KOPT-K1 (cell line): Measurements from ENCODE around the gene SMC5.

Source experiments
- H3K27ac ChIP-seq: fragments of 200-600 bp; sonication (generic); 2 replicates; pipeline ENCODE4 v1.5.1; 2016; ENCODE audit warnings: antibody characterized with exemption, mild to moderate bottlenecking, low read depth, low read length; ENCODE audit not compliant: poor library complexity, severe bottlenecking
- H3K36me3 ChIP-seq: fragments of 200-600 bp; sonication (generic); 2 replicates; pipeline ENCODE4 v1.5.1; 2017; ENCODE audit warnings: antibody characterized with exemption, mild to moderate bottlenecking, low read length, moderate library complexity; ENCODE audit not compliant: insufficient read depth
- H3K9me3 ChIP-seq: fragments of 200-600 bp; sonication (generic); 2 replicates; pipeline ENCODE4 v1.5.1; 2017; ENCODE audit warnings: antibody characterized with exemption, low read length, mild to moderate bottlenecking; ENCODE audit not compliant: insufficient read depth, poor library complexity, severe bottlenecking

The SMC5 gene

DNA sequence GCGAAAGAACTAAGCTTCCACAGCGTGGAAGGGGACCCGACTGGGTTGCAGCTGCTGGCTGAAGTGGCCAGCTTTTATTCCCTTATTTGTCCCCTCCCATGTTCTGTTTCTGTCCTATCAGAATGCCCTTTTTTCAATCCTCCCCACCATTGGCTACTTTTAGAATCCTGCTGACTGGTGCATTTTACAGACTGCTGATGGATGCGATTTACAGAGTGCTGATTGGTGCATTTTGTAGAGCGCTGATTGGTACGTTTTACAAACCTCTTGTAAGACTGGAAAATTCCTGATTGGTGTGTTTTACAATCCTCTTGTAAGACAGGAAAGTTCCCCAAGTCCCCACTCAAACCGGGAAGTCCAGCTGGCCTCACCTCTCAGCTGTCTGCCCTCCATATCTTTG, 105.0 kb downstream of the SMC5 start:
- H3K36me3 ChIP-seq, result peaks cover 6% of the 10 kb centered on the region; the same call in 1 of the 2 replicates
- H3K27ac ChIP-seq, result no peak overlapping the region
- no peaks in the 10 kb centered on the region for H3K9me3 ChIP-seq

DNA sequence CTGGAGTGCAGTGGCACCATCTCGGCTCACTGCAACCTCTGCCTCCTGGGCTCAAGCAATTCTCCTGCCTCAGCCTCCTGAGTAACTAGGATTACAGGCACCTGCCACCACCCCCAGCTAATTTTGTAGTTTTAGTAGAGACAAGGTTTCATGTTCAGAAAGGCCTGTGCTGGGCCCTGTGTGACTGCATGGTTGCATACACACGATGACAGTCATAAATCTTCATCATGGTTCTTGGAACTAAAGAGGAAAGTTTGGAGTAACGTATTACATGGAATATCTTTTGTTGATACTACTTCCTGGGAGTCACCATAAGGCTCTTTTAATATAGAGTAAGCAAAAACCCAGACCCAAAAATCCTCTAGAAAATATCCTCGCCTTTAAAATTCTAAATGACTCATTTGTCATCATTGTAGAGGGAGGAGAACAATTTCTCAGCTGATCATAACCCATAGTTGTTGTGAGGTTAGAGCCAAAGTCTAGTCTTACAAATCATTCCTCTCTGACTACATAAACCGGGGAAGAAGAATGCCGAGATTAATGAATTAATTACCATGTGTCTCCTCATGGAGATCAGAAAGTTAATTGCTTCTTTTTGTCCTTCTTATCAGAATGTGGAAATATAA, 108.6 kb downstream of the SMC5 start:
- H3K27ac ChIP-seq, result no peak overlapping the region
- H3K9me3 ChIP-seq, result no peaks in the 10 kb centered on the region
- H3K36me3 ChIP-seq, result peaks cover 6% of the 10 kb centered on the region; the same call in 1 of the 2 replicates

- H3K9me3 ChIP-seq, result no peaks in the 10 kb centered on the region
- H3K27ac ChIP-seq, result no peak overlapping the region
- no peaks in the 10 kb centered on the region for H3K36me3 ChIP-seq
Observed at GRCh38 chr9:70374962-70375618, 116.3 kb downstream of the SMC5 start.

- Histone ChIP-seq H3K27ac (no peak overlapping the region), H3K9me3 (no peaks in the 10 kb centered on the region), H3K36me3 (no peaks in the 10 kb centered on the region)
Observed at GRCh38 chr9:70382046-70382708, 123.4 kb downstream of the SMC5 start.

GRCh38 chr9:70382709-70383605, 124.2 kb downstream of the SMC5 start:
- Histone ChIP-seq H3K27ac (no peak overlapping the region), H3K9me3 (no peaks in the 10 kb centered on the region), H3K36me3 (no peaks in the 10 kb centered on the region)

- H3K27ac ChIP-seq, result no peak overlapping the region
Observed at GRCh38 chr9:70385426-70385825, 126.6 kb downstream of the SMC5 start.

DNA sequence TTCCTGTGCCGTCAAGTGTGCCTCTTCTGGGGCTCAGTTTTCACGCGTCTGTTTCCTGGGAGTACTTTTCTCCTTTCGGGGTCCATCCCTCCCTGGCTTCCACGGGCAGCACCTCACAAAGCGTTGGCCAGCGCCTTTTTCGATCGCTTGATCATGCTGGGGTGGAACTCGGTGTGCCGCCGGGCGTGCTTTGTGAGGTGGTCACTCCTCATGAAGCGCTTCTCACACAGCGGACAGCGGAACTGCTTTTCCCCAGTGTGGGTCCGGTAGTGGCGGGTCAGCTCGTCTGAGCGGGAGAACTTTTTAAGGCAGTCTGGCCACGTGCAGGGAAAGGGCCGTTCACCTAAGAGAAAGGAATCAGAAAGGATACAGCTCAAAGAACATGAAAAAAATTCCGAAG, 128.9 kb downstream of the SMC5 start:
- Histone ChIP-seq H3K36me3 (no peaks in the 10 kb centered on the region), H3K27ac (no peak overlapping the region), H3K9me3 (no peaks in the 10 kb centered on the region)

More at GRCh38 chr9:70385426-70385825, 126.6 kb downstream of the SMC5 start:
- H3K9me3 ChIP-seq, result no peaks in the 10 kb centered on the region
- no peaks in the 10 kb centered on the region for H3K36me3 ChIP-seq

DNA sequence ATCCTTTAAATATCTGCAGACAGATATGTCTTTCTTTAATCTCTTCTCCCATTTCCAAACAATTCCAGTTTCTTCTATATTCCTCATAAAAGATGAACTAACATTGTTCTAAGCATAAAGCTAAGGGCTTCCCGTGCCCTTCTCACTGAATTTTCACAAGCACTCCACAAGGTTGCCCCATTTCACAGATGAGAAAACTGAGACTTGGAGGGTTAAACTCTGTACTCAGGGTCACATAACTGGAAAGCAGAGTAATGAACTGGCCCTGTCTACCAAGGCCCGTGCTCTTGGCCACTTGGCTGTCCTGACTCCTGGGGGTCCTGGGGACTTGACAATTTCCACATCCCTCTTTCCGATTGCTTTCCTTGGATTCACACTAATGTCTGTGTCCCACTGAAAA, 130.4 kb downstream of the SMC5 start:
- Histone ChIP-seq H3K36me3 (no peaks in the 10 kb centered on the region), H3K9me3 (no peaks in the 10 kb centered on the region), H3K27ac (no peak overlapping the region)

- no peaks in the 10 kb centered on the region for H3K36me3 ChIP-seq
- H3K9me3 ChIP-seq, result no peaks in the 10 kb centered on the region
- H3K27ac ChIP-seq, result no peak overlapping the region
Observed at GRCh38 chr9:70389621-70390266, 131.0 kb downstream of the SMC5 start.

DNA sequence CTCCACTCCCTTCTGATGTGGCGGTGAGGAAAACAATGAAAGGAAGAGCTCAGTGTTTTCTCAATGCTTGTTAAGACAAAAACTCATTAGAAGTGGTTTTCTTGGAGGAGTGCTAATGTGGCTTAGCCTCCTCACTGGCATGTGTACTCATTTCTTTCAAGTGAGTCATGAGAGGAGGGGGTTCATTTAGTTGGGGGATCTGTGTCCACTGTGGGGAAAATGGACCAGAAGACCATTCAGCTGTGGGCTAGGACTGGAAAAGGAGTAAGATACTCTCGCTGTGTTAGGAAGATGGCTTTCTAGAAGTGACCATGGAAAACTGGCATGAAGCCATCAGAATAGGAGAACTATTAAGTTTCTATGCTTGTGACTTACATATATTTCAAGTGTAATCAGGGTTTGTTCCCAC, 132.2 kb downstream of the SMC5 start:
- no peaks in the 10 kb centered on the region for H3K9me3 ChIP-seq
- no peaks in the 10 kb centered on the region for H3K36me3 ChIP-seq
- H3K27ac ChIP-seq, result no peak overlapping the region

DNA sequence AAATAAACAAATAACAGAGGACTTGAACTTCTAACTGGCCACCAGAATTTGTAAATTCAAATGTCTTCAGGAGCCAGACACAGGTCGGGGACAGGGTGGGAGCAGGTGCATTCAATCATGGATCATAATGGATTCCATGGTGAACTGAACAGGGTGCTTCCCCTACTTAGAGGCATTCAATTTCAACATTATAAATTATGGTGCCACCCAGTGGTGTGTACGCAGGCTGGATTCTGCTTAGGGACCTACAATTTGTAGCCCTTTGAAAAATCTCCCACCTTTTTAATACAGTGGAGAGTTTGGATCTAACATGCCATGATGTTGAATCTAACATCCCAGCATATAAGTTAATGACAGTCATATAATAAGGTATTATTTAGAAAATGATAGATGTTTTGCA, 133.4 kb downstream of the SMC5 start:
- no peaks in the 10 kb centered on the region for H3K9me3 ChIP-seq
- H3K27ac ChIP-seq, result no peak overlapping the region

GRCh38 chr9:70392850-70393249, 134.1 kb downstream of the SMC5 start:
- H3K27ac ChIP-seq, result no peak overlapping the region
- H3K9me3 ChIP-seq, result no peaks in the 10 kb centered on the region
- H3K36me3 ChIP-seq, result no peaks in the 10 kb centered on the region

More for the DNA sequence above, 133.4 kb downstream of the SMC5 start:
- no peaks in the 10 kb centered on the region for H3K36me3 ChIP-seq

- no peaks in the 10 kb centered on the region for H3K9me3 ChIP-seq
- H3K27ac ChIP-seq, result no peak overlapping the region
- H3K36me3 ChIP-seq, result no peaks in the 10 kb centered on the region
Observed at GRCh38 chr9:70395652-70396051, 136.9 kb downstream of the SMC5 start.

- no peak overlapping the region for H3K27ac ChIP-seq
- no peaks in the 10 kb centered on the region for H3K9me3 ChIP-seq
- no peaks in the 10 kb centered on the region for H3K36me3 ChIP-seq
Observed at GRCh38 chr9:70398145-70398556, 139.4 kb downstream of the SMC5 start.
